ENCODE data around the gene CDK8.

CDK8 gene

DNA sequence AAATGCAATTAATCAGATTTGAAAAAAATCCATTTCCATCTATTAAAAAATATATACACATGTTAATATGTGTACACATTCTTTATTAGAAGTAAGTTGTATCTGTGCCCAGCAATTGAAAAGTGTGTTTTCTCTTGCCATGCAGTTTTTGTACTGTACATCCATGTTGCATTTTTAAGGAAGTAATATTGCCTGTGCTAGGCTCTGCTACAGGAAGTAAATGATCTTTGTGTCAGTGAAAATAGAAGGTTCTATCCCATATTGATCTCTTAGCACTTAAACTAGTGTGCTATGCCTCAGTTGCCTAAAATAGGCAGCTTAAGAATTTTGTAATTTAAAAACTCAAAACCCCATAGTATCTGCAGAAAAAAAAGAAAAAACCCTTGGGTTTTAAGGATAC, 122.5 kb downstream of the CDK8 start:
- TF ChIP-seq FOXM1 (IDR thresholded peaks at IDR 0.05; ENCODE audit: borderline replicate concordance, low read depth) (no peak), NFIC (IDR thresholded peaks at IDR 0.05) (no peak), CEBPB (IDR thresholded peaks at IDR 0.05) (no peak), TAF1 (IDR thresholded peaks at IDR 0.05; ENCODE audit: low read depth) (no peak), EGR1 (IDR thresholded peaks at IDR 0.05) (no peak), EP300 (IDR thresholded peaks at IDR 0.05; ENCODE audit: borderline replicate concordance) (no peak), CREB1 (IDR thresholded peaks at IDR 0.05; ENCODE audit: low read depth) (no peak), TEAD4 (IDR thresholded peaks at IDR 0.05) (no peak)
- TF ChIP-seq, protein P1, sequence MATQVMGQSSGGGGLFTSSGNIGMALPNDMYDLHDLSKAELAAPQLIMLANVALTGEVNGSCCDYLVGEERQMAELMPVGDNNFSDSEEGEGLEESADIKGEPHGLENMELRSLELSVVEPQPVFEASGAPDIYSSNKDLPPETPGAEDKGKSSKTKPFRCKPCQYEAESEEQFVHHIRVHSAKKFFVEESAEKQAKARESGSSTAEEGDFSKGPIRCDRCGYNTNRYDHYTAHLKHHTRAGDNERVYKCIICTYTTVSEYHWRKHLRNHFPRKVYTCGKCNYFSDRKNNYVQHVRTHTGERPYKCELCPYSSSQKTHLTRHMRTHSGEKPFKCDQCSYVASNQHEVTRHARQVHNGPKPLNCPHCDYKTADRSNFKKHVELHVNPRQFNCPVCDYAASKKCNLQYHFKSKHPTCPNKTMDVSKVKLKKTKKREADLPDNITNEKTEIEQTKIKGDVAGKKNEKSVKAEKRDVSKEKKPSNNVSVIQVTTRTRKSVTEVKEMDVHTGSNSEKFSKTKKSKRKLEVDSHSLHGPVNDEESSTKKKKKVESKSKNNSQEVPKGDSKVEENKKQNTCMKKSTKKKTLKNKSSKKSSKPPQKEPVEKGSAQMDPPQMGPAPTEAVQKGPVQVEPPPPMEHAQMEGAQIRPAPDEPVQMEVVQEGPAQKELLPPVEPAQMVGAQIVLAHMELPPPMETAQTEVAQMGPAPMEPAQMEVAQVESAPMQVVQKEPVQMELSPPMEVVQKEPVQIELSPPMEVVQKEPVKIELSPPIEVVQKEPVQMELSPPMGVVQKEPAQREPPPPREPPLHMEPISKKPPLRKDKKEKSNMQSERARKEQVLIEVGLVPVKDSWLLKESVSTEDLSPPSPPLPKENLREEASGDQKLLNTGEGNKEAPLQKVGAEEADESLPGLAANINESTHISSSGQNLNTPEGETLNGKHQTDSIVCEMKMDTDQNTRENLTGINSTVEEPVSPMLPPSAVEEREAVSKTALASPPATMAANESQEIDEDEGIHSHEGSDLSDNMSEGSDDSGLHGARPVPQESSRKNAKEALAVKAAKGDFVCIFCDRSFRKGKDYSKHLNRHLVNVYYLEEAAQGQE (IDR thresholded peaks at IDR 0.05; ENCODE audit: low read depth), result no peak

DNA sequence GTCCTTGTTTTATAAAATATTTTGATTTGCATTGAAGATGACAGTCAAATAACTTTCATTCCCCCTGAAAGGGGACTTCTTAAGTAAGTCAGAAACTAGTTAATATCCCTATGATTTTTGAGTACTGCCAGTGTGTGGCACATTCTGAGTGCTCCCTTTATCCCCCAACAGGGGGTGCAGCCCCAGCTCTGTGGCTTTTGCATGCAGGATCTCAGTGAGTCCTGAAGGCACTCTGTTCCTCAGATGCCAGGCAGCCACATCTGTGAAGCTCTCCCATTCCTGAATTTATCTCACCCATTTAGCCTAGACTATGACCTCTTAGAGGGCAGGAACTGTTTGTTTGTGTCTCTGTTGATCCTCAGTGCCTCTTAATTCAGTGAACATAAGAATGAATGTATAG, 123.1 kb downstream of the CDK8 start:
- TF ChIP-seq, protein P2, sequence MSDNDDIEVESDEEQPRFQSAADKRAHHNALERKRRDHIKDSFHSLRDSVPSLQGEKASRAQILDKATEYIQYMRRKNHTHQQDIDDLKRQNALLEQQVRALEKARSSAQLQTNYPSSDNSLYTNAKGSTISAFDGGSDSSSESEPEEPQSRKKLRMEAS (IDR thresholded peaks at IDR 0.05), result no peak
- TF ChIP-seq TCF12 (IDR thresholded peaks at IDR 0.05; ENCODE audit: low read depth) (no peak), YY1 (IDR thresholded peaks at IDR 0.05; ENCODE audit: low read depth) (no peak), USF1 (IDR thresholded peaks at IDR 0.05) (no peak), CEBPB (IDR thresholded peaks at IDR 0.05) (no peak), EP300 (IDR thresholded peaks at IDR 0.05; ENCODE audit: borderline replicate concordance) (no peak), TEAD4 (IDR thresholded peaks at IDR 0.05) (no peak), CREB1 (IDR thresholded peaks at IDR 0.05; ENCODE audit: low read depth) (no peak), RAD21 (IDR thresholded peaks at IDR 0.05; ENCODE audit: low read depth) (no peak), FOXM1 (IDR thresholded peaks at IDR 0.05; ENCODE audit: borderline replicate concordance, low read depth) (no peak), ZBTB7A (IDR thresholded peaks at IDR 0.05; ENCODE audit: low read depth) (no peak), TAF1 (IDR thresholded peaks at IDR 0.05; ENCODE audit: low read depth) (no peak), EGR1 (IDR thresholded peaks at IDR 0.05) (no peak), NFIC (IDR thresholded peaks at IDR 0.05) (no peak)
- TF ChIP-seq, protein P1 (IDR thresholded peaks at IDR 0.05; ENCODE audit: low read depth), result no peak

DNA sequence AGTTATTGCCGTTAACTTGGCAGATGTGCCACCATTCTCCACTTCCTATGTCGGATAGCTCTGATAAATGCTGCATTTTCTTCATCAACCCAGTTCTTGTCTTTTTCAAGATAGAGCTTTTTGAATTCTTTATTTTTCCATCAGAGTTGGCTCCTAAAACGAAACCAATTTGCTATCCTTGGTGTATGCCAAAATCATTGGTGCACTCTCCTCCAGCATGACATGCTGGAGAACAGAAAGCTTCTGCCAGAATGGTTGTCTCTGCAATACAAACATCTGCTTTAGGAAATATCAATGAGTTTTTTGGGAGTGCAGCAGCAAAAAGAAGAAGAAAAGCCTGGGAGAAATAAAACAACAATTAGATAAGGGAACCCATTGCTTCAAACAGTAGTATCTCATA, 124.2 kb downstream of the CDK8 start:
- no peak for TF ChIP-seq USF1 (IDR thresholded peaks at IDR 0.05)
- TF ChIP-seq, protein P1 (IDR thresholded peaks at IDR 0.05; ENCODE audit: low read depth), result no peak
- no peak for TF ChIP-seq RAD21 (IDR thresholded peaks at IDR 0.05; ENCODE audit: low read depth)
- no peak for TF ChIP-seq EP300 (IDR thresholded peaks at IDR 0.05; ENCODE audit: borderline replicate concordance)
- TF ChIP-seq, protein P2 (IDR thresholded peaks at IDR 0.05), result no peak
- no peak for TF ChIP-seq CEBPB (IDR thresholded peaks at IDR 0.05)
- no peak for TF ChIP-seq FOXM1 (IDR thresholded peaks at IDR 0.05; ENCODE audit: borderline replicate concordance, low read depth)
- TF ChIP-seq TEAD4 (IDR thresholded peaks at IDR 0.05), result no peak
- no peak for TF ChIP-seq NFIC (IDR thresholded peaks at IDR 0.05)
- no peak for TF ChIP-seq ZBTB7A (IDR thresholded peaks at IDR 0.05; ENCODE audit: low read depth)
- TF ChIP-seq YY1 (IDR thresholded peaks at IDR 0.05; ENCODE audit: low read depth), result no peak
- no peak for TF ChIP-seq EGR1 (IDR thresholded peaks at IDR 0.05)
- TF ChIP-seq TAF1 (IDR thresholded peaks at IDR 0.05; ENCODE audit: low read depth), result no peak
- TF ChIP-seq CREB1 (IDR thresholded peaks at IDR 0.05; ENCODE audit: low read depth), result no peak
- no peak for TF ChIP-seq TCF12 (IDR thresholded peaks at IDR 0.05; ENCODE audit: low read depth)

GRCh38 chr13:26379831-26380230, 125.9 kb downstream of the CDK8 start:
- TF ChIP-seq ZBTB7A (IDR thresholded peaks at IDR 0.05; ENCODE audit: low read depth) (no peak), TAF1 (IDR thresholded peaks at IDR 0.05; ENCODE audit: low read depth) (no peak), TCF12 (IDR thresholded peaks at IDR 0.05; ENCODE audit: low read depth) (no peak), FOXM1 (IDR thresholded peaks at IDR 0.05; ENCODE audit: borderline replicate concordance, low read depth) (no peak), EP300 (IDR thresholded peaks at IDR 0.05; ENCODE audit: borderline replicate concordance) (no peak), YY1 (IDR thresholded peaks at IDR 0.05; ENCODE audit: low read depth) (no peak), EGR1 (IDR thresholded peaks at IDR 0.05) (no peak), USF1 (IDR thresholded peaks at IDR 0.05) (no peak), TEAD4 (IDR thresholded peaks at IDR 0.05) (no peak), CREB1 (IDR thresholded peaks at IDR 0.05; ENCODE audit: low read depth) (no peak), NFIC (IDR thresholded peaks at IDR 0.05) (no peak), RAD21 (IDR thresholded peaks at IDR 0.05; ENCODE audit: low read depth) (no peak), CEBPB (IDR thresholded peaks at IDR 0.05) (no peak)
- TF ChIP-seq, protein P1 (IDR thresholded peaks at IDR 0.05; ENCODE audit: low read depth), result no peak
- TF ChIP-seq, protein P2 (IDR thresholded peaks at IDR 0.05), result no peak

All from Ishikawa (cell line).